ENCODE measurements around the gene SUGCT. TPM values are rescaled to one million over a fixed set of nuclear protein-coding genes. Genes with fewer than 3 reads are reported as not detected.

SUGCT gene
- total and polyA plus RNA-seq, 7 donors, result 2.4 to 7.3 (median 3.2) TPM

DNA sequence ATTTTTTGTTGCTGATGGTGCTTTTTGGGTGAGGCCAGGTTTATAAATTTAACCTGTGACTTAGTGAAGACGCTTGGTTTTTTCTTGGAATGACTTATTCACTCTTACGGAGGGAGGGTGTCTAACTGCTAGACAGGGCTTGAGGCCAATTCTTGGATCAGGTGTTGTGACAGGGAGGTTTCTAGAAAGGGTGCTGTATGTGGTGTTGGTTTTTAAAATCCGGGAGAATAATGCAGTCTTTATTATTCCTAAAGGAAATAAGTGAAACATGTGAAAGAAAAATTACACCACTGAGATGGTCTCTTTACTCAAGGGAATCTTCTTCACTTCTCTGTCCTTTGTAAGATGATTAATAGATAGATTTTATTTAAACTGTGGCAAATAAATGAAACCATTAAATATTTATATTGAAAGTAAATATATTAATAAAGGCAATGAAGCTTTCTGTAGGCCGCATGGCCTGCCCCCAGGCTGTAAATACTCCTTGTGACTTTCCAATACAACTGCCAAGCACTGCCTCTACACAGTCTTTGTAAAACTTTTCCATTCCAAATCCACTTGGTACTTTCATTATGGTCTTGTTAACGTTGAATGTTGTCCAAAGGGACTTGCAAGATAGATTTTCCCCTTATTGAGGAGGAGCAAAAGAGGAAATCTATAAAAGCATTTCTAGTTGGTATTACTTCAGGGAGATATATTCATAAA lies 323.1 kb downstream of the SUGCT start:
- Histone ChIP-seq H3K27me3 (ENCODE audit: insufficient read depth in 3 of 3, low read length in 2 of 3) (no peaks in the 10 kb centered on the region), H3K36me3 (ENCODE audit: insufficient read depth in 1 of 2, low read depth in 1 of 2) (no peaks in the 10 kb centered on the region), H3K4me1 (no peaks in the 10 kb centered on the region), H3K27ac (no peak overlapping the region), H3K4me3 (no peak overlapping the region), H3K9me3 (no peaks in the 10 kb centered on the region)
- intact Hi-C loops (cut with DNase I), result no loop called here
- WGBS, 3 donors, result 66 to 83% (median 68%) methylated on average over 5 of the region's 5 CpGs
- ATAC-seq (no peak), DNase-seq (no peak)
- TF ChIP-seq, protein P1, sequence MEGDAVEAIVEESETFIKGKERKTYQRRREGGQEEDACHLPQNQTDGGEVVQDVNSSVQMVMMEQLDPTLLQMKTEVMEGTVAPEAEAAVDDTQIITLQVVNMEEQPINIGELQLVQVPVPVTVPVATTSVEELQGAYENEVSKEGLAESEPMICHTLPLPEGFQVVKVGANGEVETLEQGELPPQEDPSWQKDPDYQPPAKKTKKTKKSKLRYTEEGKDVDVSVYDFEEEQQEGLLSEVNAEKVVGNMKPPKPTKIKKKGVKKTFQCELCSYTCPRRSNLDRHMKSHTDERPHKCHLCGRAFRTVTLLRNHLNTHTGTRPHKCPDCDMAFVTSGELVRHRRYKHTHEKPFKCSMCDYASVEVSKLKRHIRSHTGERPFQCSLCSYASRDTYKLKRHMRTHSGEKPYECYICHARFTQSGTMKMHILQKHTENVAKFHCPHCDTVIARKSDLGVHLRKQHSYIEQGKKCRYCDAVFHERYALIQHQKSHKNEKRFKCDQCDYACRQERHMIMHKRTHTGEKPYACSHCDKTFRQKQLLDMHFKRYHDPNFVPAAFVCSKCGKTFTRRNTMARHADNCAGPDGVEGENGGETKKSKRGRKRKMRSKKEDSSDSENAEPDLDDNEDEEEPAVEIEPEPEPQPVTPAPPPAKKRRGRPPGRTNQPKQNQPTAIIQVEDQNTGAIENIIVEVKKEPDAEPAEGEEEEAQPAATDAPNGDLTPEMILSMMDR (IDR thresholded peaks at IDR 0.05), result no peak

DNA sequence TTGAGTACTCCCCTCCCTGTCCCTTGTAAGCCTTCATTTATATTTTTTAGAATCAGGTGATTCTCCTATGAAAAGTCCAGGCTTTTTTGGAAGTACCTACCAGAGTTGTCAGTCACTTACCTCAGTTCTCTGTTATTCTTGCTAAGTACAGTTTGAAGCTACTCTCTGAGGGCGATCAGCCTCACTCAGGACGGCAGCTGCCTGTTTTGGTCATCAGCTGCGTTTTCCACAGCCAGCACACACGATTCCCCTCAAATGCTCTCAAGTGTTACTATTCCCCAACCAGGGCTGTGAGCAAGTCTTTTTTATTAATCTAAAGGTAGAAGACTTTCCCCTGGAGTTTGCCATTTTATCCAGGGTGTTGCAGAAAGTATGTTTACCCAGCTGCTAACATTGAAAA lies 328.6 kb downstream of the SUGCT start:
- H3K9me3 ChIP-seq, result no peaks in the 10 kb centered on the region
- H3K4me3 ChIP-seq, result no peak overlapping the region
- H3K27ac ChIP-seq, result no peak overlapping the region
- ATAC-seq (no peak), DNase-seq (no peak)
- no peaks in the 10 kb centered on the region for H3K4me1 ChIP-seq
- TF ChIP-seq, protein P1 (IDR thresholded peaks at IDR 0.05), result no peak
- no peaks in the 10 kb centered on the region for H3K27me3 ChIP-seq (ENCODE audit: insufficient read depth in 3 of 3, low read length in 2 of 3)
- WGBS, 3 donors, result 35 to 45% (median 37%) methylated on average over 4 of the region's 4 CpGs
- intact Hi-C loops (cut with DNase I), result no loop called here
- H3K36me3 ChIP-seq (ENCODE audit: insufficient read depth in 1 of 2, low read depth in 1 of 2), result no peaks in the 10 kb centered on the region

DNA sequence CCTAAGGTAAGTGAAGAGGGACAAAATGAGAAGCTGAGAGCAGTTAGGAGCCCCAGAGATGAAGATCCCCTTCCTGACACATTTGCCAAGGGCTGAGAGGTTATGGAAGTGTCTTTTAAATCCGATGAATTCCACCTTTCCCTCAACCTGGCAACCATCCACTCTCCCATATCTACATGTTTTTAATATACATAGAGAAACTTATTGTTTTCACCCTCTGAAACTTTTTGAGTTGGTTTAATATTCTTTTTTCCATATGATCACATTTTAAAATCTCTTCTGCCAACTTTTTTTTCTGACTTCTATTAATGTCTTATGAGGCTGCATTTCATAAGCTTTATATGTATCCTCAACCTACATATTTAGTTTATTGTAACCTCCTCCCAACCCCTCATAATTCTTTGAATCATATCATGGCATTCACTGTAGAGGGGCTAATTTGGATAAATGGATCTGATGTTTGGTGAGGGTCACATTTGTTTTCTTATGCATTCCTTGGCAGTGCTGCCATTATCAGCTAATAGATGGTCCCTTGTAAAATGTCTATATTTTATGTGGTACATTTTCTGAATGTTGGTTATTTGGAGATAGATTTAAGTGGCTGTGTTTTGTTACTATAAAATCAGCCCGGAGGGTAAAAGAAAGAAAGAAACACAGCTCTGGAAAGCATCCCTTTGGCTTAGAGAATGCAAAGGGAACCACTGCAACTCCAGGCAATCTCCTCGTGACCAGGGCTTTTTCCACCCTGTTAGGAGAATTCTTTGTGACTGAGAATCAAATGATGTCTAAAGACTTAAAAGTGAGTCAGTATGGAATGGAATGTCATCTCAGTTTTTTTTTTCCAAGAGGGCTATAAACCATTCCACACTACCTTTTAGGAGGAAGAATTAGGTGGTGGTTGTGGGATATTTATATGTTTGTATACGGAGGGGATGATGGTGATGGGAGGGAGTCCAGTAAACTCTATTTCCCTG lies 334.4 kb downstream of the SUGCT start:
- intact Hi-C loops (cut with DNase I), result no loop called here
- Histone ChIP-seq H3K27me3 (ENCODE audit: insufficient read depth in 3 of 3, low read length in 2 of 3) (no peaks in the 10 kb centered on the region), H3K27ac (no peak overlapping the region), H3K4me1 (no peaks in the 10 kb centered on the region), H3K36me3 (ENCODE audit: insufficient read depth in 1 of 2, low read depth in 1 of 2) (no peaks in the 10 kb centered on the region), H3K9me3 (no peaks in the 10 kb centered on the region), H3K4me3 (no peak overlapping the region)
- ATAC-seq, result no peak
- 71 to 75% (median 74%) methylated on average over 4 of the region's 4 CpGs for WGBS, 3 donors
- no peak for DNase-seq
- TF ChIP-seq, protein P1 (IDR thresholded peaks at IDR 0.05), result no peak

GRCh38 chr7:40470091-40470592 lies 335.3 kb downstream of the SUGCT start:
- Histone ChIP-seq H3K4me3 (no peak overlapping the region), H3K9me3 (no peaks in the 10 kb centered on the region), H3K36me3 (ENCODE audit: insufficient read depth in 1 of 2, low read depth in 1 of 2) (no peaks in the 10 kb centered on the region), H3K4me1 (no peaks in the 10 kb centered on the region), H3K27me3 (ENCODE audit: insufficient read depth in 3 of 3, low read length in 2 of 3) (no peaks in the 10 kb centered on the region), H3K27ac (no peak overlapping the region)
- ATAC-seq (no peak), DNase-seq (no peak)
- intact Hi-C loops (cut with DNase I), result no loop called here
- WGBS, 3 donors, result 76 to 78% (median 77%) methylated on average over 6 of the region's 6 CpGs
- TF ChIP-seq, protein P1 (IDR thresholded peaks at IDR 0.05), result no peak
